SH-SY5Y (cell line): ENCODE results near the gene OPCML.

ENCODE experiments used
- GATA2 ChIP-seq: IDR thresholded peaks from 2 replicates; pipeline ENCODE4 v1.6.1; 2011; ENCODE audit warnings: mild to moderate bottlenecking, low read depth, low read length
- GATA3 ChIP-seq: IDR thresholded peaks from 2 replicates; pipeline ENCODE4 v1.6.1; 2011; ENCODE audit warnings: low read depth, mild to moderate bottlenecking, low read length, moderate library complexity

- TF ChIP-seq GATA2 (no peak), GATA3 (no peak)
These were observed 6.3 kb downstream of the OPCML start for GRCh38 chr11:133525976-133526375.
